Activated T-cell treated with anti-CD3 and anti-CD28 coated beads for 1 hour (primary cell): ENCODE data around the gene NMNAT2.
"Not testable (repeated sequence)": the region's sequence is repeated elsewhere in the genome, so short reads cannot be mapped to it uniquely, and the experiment has no call there.

ENCODE experiments used
- DNase-seq: peaks from one replicate; pipeline ENCODE4 v3.0.0-alpha.2; 2020; ENCODE audit warnings: low read depth

Gene NMNAT2

GRCh38 chr1:183285256-183285655, 132.9 kb downstream of the NMNAT2 start:
- no peak for DNase-seq

GRCh38 chr1:183284086-183284485, 134.1 kb downstream of the NMNAT2 start:
- no peak for DNase-seq

- no peak for DNase-seq
Observed at GRCh38 chr1:183283286-183283685, 134.9 kb downstream of the NMNAT2 start.

GRCh38 chr1:183282101-183282855, 135.9 kb downstream of the NMNAT2 start:
- DNase-seq = no peak

GRCh38 chr1:183281553-183282091, 136.6 kb downstream of the NMNAT2 start:
- DNase-seq = peak; percentile 58

- DNase-seq = no peak
Observed at GRCh38 chr1:183281039-183281438, 137.1 kb downstream of the NMNAT2 start.

GRCh38 chr1:183279835-183280234, 138.3 kb downstream of the NMNAT2 start:
- no peak for DNase-seq

GRCh38 chr1:183278739-183279591, 139.2 kb downstream of the NMNAT2 start:
- DNase-seq = no peak

- no peak for DNase-seq
Observed at GRCh38 chr1:183277821-183278738, 140.1 kb downstream of the NMNAT2 start.

- no peak for DNase-seq
Observed at GRCh38 chr1:183276386-183277080, 141.6 kb downstream of the NMNAT2 start.

GRCh38 chr1:183275322-183275721, 142.9 kb downstream of the NMNAT2 start:
- DNase-seq = no peak

- DNase-seq = no peak
Observed at GRCh38 chr1:183274836-183275235, 143.3 kb downstream of the NMNAT2 start.

- not testable (repeated sequence) for DNase-seq
Observed at GRCh38 chr1:183273984-183274383, 144.2 kb downstream of the NMNAT2 start.

GRCh38 chr1:183273300-183273699, 144.9 kb downstream of the NMNAT2 start:
- no peak for DNase-seq

GRCh38 chr1:183272390-183272848, 145.8 kb downstream of the NMNAT2 start:
- no peak for DNase-seq

- no peak for DNase-seq
Observed at GRCh38 chr1:183270541-183271141, 147.5 kb downstream of the NMNAT2 start.

GRCh38 chr1:183267646-183268431, 150.3 kb downstream of the NMNAT2 start:
- DNase-seq = no peak

- no peak for DNase-seq
Observed at GRCh38 chr1:183263886-183264602, 154.1 kb downstream of the NMNAT2 start.

- no peak for DNase-seq
Observed at GRCh38 chr1:183262628-183263200, 155.5 kb downstream of the NMNAT2 start.
